ENCODE data around the gene LAG3.

DNA sequence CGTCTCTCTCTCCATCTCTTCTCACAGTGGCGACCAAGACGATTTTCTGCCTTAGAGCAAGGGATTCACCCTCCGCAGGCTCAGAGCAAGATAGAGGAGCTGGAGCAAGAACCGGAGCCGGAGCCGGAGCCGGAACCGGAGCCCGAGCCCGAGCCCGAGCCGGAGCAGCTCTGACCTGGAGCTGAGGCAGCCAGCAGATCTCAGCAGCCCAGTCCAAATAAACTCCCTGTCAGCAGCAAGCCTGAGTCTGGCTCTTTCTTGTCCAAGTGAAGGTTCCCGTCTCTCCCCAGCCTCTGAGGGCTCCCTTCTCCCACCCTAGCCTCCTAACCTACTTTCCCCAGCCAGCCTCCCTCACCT, 5.9 kb downstream of the LAG3 start:
- TF ChIP-seq, protein P1, sequence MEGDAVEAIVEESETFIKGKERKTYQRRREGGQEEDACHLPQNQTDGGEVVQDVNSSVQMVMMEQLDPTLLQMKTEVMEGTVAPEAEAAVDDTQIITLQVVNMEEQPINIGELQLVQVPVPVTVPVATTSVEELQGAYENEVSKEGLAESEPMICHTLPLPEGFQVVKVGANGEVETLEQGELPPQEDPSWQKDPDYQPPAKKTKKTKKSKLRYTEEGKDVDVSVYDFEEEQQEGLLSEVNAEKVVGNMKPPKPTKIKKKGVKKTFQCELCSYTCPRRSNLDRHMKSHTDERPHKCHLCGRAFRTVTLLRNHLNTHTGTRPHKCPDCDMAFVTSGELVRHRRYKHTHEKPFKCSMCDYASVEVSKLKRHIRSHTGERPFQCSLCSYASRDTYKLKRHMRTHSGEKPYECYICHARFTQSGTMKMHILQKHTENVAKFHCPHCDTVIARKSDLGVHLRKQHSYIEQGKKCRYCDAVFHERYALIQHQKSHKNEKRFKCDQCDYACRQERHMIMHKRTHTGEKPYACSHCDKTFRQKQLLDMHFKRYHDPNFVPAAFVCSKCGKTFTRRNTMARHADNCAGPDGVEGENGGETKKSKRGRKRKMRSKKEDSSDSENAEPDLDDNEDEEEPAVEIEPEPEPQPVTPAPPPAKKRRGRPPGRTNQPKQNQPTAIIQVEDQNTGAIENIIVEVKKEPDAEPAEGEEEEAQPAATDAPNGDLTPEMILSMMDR (conservative IDR thresholded peaks at IDR 0.05; ENCODE audit: low read depth, low read length): no peak
- TF ChIP-seq EZH2 (IDR thresholded peaks at IDR 0.05; ENCODE audit: borderline replicate concordance, low read depth, low read length, poor library complexity, severe bottlenecking): no peak

All from A673 (cell line).